GM06990 (cell line): ENCODE results near the gene KIF25.

ENCODE experiments used
- DNase-seq: peaks from one replicate; pipeline ENCODE4 v3.0.0-alpha.2; 2011; ENCODE audit not compliant: insufficient read length; ENCODE audit errors: extremely low read depth
- H3K27me3 ChIP-seq: replicated peaks from 2 replicates; pipeline ENCODE4 v1.6.0; 2011; ENCODE audit warnings: low read length; ENCODE audit not compliant: control insufficient read depth, insufficient read depth
- H3K36me3 ChIP-seq: 2 replicates; pipeline ENCODE4 v1.5.1; 2011; ENCODE audit warnings: low read length; ENCODE audit not compliant: control insufficient read depth, insufficient read depth
- H3K4me3 ChIP-seq: replicated peaks from 2 replicates; pipeline ENCODE4 v1.5.1; 2011; ENCODE audit warnings: low read depth, mild to moderate bottlenecking, control low read depth, low read length
- CTCF ChIP-seq: IDR thresholded peaks from 2 replicates; pipeline ENCODE4 v1.5.1; 2011; ENCODE audit warnings: low read length, control low read depth, mild to moderate bottlenecking, inconsistent platforms; ENCODE audit not compliant: insufficient read depth, poor library complexity, severe bottlenecking

KIF25 gene

GRCh38 chr6:168048724-168049025 lies 51.2 kb downstream of the KIF25 start:
- TF ChIP-seq CTCF: no peak
- Histone ChIP-seq H3K27me3 (no peaks in the 10 kb centered on the region), H3K4me3 (no peak overlapping the region), H3K36me3 (no peaks in the 10 kb centered on the region)
- DNase-seq: no peak

- H3K36me3 ChIP-seq: no peaks in the 10 kb centered on the region
- DNase-seq: no peak
- H3K4me3 ChIP-seq: no peak overlapping the region
- no peak for TF ChIP-seq CTCF
- H3K27me3 ChIP-seq: no peaks in the 10 kb centered on the region
These were observed 51.8 kb downstream of the KIF25 start for GRCh38 chr6:168049277-168049676.

GRCh38 chr6:168049706-168050224 lies 52.3 kb downstream of the KIF25 start:
- no peaks in the 10 kb centered on the region for H3K36me3 ChIP-seq
- no peak for TF ChIP-seq CTCF
- H3K4me3 ChIP-seq: no peak overlapping the region
- DNase-seq: no peak
- no peaks in the 10 kb centered on the region for H3K27me3 ChIP-seq

- DNase-seq: no peak
- H3K27me3 ChIP-seq: no peaks in the 10 kb centered on the region
- H3K36me3 ChIP-seq: no peaks in the 10 kb centered on the region
- H3K4me3 ChIP-seq: no peak overlapping the region
- no peak for TF ChIP-seq CTCF
These were observed 52.9 kb downstream of the KIF25 start for GRCh38 chr6:168050225-168050880.

GRCh38 chr6:168050881-168051586 lies 53.6 kb downstream of the KIF25 start:
- TF ChIP-seq CTCF: no peak
- no peak overlapping the region for H3K4me3 ChIP-seq
- no peak for DNase-seq
- H3K36me3 ChIP-seq: no peaks in the 10 kb centered on the region
- no peaks in the 10 kb centered on the region for H3K27me3 ChIP-seq
